AG10803 (cell line): Measurements from ENCODE around the gene CHKA.

ENCODE experiments used
- DNase-seq: peaks from one replicate; pipeline ENCODE4 v3.0.0; 2010; ENCODE audit warnings: low read depth
- H3K4me3 ChIP-seq: 2 replicates; pipeline ENCODE4 v1.5.1; 2011; ENCODE audit warnings: mild to moderate bottlenecking, low read length, control low read depth
- TF ChIP-seq, protein P1 (sequence below): conservative IDR thresholded peaks from 2 replicates; pipeline ENCODE4 v1.5.1; 2011; ENCODE audit warnings: mild to moderate bottlenecking, low read length, control low read depth, inconsistent platforms

The CHKA gene

DNA sequence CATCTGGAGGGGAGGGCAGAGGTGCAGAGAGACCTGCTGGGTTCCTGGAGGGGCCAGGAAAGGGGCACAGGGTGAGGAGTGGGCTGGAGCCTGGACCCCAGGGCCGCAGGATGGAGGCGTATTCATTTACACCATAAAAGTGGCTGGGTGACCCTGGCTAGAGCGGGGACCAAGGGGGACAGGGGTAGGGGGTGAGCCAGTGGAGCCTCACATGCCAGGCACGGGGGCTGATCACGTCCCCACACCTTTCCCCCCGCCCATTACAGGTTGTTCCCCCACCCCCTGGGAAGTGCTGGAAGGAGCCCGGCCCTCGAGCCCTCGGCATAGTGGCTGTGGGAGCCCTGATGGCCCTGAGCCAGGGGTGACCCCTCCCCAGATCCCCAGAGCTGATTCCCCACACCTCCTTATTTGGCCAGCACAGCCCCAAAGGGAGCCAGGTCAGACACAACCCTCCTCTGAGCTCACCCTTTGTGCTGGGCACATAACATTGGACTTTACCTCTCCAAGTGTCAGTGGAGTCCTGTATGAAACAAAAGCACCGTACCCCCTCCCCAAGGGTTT, 81.6 kb downstream of the CHKA start:
- TF ChIP-seq, protein P1, sequence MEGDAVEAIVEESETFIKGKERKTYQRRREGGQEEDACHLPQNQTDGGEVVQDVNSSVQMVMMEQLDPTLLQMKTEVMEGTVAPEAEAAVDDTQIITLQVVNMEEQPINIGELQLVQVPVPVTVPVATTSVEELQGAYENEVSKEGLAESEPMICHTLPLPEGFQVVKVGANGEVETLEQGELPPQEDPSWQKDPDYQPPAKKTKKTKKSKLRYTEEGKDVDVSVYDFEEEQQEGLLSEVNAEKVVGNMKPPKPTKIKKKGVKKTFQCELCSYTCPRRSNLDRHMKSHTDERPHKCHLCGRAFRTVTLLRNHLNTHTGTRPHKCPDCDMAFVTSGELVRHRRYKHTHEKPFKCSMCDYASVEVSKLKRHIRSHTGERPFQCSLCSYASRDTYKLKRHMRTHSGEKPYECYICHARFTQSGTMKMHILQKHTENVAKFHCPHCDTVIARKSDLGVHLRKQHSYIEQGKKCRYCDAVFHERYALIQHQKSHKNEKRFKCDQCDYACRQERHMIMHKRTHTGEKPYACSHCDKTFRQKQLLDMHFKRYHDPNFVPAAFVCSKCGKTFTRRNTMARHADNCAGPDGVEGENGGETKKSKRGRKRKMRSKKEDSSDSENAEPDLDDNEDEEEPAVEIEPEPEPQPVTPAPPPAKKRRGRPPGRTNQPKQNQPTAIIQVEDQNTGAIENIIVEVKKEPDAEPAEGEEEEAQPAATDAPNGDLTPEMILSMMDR = no peak
- no peak for DNase-seq
- peak overlapping the region; percentile 81 for H3K4me3 ChIP-seq

DNA sequence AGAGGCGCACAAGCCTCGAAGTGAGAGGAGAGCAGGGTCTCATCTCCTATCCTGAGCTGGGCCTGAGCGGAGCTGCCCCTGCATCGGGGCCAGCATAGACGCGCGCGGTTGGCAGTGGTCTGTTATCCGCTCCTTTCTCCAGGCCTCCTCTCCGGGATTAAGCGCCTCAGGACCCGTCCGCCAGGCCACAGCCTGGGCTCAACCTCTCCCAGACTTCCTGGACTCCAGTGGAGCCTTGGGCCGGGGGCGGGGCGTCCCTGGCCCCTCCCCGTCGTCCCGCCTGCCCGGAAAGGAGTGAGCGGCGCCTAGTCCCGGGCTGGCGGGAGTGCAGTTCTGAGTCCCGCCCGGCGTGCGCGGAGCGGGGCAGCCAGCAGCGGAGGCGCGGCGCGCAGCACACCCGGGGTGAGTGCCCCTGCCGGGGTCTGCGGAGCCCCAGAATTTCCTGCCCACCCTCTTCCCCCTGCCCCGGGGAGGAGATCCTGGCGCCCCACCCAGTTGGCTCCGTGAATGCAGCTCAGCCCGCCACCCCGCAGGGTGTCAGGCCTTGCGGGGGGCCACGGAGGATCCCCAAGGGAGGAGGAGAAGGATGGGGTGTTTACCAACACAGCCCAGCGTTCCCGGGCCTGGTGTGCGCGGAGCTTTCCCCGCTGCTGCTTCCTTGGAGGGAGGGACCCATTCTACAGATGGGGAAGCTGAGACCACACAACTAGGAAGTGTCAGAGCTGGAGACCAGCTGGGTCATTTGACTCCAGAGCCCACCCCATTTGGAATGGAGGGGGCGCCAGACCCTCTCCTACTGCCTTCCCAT, 82.3 kb downstream of the CHKA start, which contains the start of gene TCIRG1:
Gene TCIRG1 (plus strand): TSS at position 308 of the 808 bp plus-strand sequence. CDS start 2,247 bp downstream, outside the sequence.
- peak within 1 kb of the TSS; percentile 81 for H3K4me3 ChIP-seq
- TF ChIP-seq, protein P1 = no peak
- DNase-seq = peak; percentile 80

DNA sequence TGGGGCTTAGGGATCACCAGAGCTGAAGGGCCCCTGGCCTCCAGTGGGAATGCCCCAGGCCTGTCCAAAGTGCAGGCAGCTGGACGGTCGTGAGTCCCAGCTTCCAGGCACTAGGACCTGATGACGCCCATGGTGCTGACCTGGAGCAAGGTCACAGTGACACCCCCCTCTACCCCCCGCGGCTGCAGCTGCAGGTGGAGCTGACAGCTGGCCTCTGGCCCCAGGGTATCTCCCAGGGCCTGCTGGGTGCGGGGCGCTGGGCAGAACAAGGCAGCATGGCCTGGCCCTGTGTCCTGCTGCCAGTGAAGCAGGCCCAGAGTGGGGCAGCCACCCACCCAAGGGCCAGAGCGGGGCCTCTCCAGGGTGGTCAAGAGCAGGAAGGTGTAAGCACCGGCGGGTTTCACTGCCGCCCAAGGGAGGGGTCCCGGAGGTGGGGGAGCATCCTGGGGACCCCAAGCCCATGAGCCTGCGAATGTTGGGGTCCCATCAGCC, 82.9 kb downstream of the CHKA start:
- H3K4me3 ChIP-seq = peak overlapping the region; percentile 81
- DNase-seq = no peak
- TF ChIP-seq, protein P1 = no peak

DNA sequence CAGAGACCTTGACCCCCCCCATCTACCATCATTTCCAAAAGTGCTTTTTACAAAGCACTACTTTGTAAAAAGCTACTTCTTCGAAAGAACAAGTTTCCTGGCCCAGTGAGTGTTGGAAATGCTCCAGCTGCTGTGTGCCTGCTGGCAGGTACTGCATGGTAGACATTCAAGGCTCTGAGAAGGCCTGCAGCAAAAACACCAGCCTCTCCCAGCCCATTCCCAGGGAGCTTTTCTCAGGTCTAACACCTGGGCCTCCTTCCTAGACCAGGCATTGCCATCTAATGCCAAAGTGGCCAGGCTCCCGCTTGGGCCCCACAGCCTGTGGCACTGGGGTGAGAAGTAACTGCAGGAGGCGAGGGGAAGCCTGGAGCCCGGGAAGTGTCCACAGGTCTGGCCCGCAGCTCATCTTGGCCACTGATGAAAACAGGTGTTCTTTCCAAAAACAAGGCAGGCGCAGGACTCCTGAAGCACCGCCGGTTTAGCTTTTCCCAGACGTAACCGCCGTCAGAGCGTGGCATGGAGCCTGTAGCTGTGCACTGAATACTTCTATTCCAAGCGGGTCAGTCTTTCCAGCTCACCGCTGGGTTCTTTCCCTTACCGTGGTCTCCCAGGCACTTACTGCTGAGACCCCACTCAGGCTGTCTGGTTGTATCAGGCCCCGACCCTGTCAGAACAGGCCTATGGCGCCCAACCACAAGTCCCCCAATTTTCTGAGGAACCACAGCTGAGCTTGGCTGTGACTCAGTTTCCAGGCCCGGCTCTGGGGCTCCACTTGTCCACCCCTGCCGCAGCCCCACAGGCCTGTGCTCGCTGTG, 83.6 kb downstream of the CHKA start:
- no peak for DNase-seq
- TF ChIP-seq, protein P1 = no peak
- no peak overlapping the region; the same call in 1 of the 2 replicates for H3K4me3 ChIP-seq

DNA sequence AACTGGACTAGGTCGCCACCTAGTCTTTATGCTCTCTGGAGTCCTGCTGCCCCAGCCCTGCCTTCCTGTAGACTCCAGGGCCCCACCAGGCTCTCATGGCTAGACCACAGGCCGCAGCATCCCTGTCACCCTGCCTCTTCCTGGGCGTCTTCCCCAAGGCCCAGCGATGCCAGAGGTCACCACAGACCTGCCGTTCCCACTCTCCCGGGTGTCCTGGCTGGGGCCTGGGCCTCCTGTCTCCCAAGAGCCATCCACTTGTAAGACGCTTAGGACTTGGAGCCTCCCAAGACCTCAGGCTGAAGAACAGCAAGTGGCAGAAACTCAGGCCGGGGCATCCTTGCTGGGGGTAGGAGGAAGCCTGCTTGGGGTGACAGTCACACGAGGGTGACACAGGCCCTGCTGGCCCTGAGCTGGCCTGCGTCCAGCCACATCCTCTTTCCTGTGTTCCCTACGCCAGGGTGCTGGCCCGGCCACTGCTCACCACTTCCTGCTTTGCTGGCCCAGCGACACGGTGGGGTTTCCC, 84.4 kb downstream of the CHKA start:
- H3K4me3 ChIP-seq = no peak overlapping the region
- TF ChIP-seq, protein P1 = no peak
- no peak for DNase-seq

DNA sequence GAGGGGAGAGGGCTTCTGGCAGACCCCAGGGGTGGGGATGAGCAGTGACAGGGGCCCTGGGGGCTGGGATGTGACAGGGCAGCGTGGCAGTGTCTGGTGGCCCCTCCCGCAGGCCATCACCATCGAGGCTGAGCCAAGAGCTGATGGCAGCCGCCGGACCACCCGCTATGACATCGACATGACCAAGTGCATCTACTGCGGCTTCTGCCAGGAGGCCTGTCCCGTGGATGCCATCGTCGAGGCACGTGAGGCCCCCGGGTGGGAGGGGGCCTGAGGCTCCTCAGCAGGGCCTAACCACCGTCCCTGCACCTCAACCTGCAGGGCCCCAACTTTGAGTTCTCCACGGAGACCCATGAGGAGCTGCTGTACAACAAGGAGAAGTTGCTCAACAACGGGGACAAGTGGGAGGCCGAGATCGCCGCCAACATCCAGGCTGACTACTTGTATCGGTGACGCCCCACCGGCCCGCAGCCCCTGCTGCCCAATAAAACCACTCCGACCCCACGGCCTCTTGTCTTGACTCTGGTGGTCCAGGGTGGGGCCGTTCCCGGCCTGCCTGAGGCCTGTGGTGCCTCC, 85.0 kb downstream of the CHKA start:
- no peak for DNase-seq
- TF ChIP-seq, protein P1 = no peak
- no peak overlapping the region for H3K4me3 ChIP-seq
